K562 (cell line): ENCODE data around the gene PTPMT1. TPM values are rescaled to one million over a fixed set of nuclear protein-coding genes. Genes with fewer than 3 reads are reported as not detected.

ENCODE experiments used
- RBM34 ChIP-seq: fragments of 200-400 bp; formaldehyde crosslinking; IDR thresholded peaks from 2 replicates; pipeline ENCODE4 v1.6.1; 2018; ENCODE audit warnings: low read length, borderline replicate concordance; ENCODE audit not compliant: insufficient read depth
- XRCC4 ChIP-seq: IDR thresholded peaks from one replicate; pipeline ENCODE4 v1.6.1; 2011; ENCODE audit not compliant: insufficient read depth, insufficient read length; ENCODE audit errors: extremely low read depth
- ZNF717 ChIP-seq: fragments of 250-450 bp; sonication (Bioruptor Pico); IDR thresholded peaks from 2 replicates; pipeline ENCODE4 v1.5.0; 2021
- polyA plus RNA-seq, 8 experiments: library from polyadenylated mRNA; depleted of rRNA in 4 of 8; stranded (reverse) in 5 of 8; unstranded in 3 of 8; fragments of >200 nt; fragmentation: Nextera tagmentation in 2 of 8; fragmentation: Illumina TruSeq in 1 of 8; extraction: Ambion mirVana in 2 of 8; extraction: Trizol in 1 of 8; gene quantifications; 2 replicates each; pipeline versions ENCODE4 v1.2.1 to v1.2.3, GENCODE V29; 2011 to 2014; ENCODE audit warnings: inconsistent platforms in 1 of 8, missing spikeins in 1 of 8
- total RNA-seq, 7 experiments: library from RNA; depleted of rRNA in 6 of 7; stranded (reverse); fragments of >200 nt in 6 of 7; fragmentation: Illumina TruSeq in 2 of 7; extraction: Trizol in 2 of 7; gene quantifications; 2 replicates each; pipeline versions ENCODE4 v1.2.1 to v1.2.3, GENCODE V29; 2011 to 2021; ENCODE audit warnings: low replicate concordance in 1 of 7
- TF ChIP-seq, protein P1 (sequence below): fragments of 450-650 bp; IDR thresholded peaks from 2 replicates; pipeline ENCODE4 v1.7.1; 2018; ENCODE audit warnings: mild to moderate bottlenecking, low read depth; ENCODE audit not compliant: partially characterized antibody
- TF ChIP-seq, protein P2 (sequence below): fragments of 250-450 bp; sonication (Bioruptor Pico); IDR thresholded peaks from 2 replicates; pipeline ENCODE4 v1.5.0; 2021

The PTPMT1 gene
- total and polyA plus RNA-seq, 9 of the 15 experiments (the other 6 are each of a cell fraction or from before 2014, with no cell fraction given): 10.4 to 140 (median 67.2) TPM

DNA sequence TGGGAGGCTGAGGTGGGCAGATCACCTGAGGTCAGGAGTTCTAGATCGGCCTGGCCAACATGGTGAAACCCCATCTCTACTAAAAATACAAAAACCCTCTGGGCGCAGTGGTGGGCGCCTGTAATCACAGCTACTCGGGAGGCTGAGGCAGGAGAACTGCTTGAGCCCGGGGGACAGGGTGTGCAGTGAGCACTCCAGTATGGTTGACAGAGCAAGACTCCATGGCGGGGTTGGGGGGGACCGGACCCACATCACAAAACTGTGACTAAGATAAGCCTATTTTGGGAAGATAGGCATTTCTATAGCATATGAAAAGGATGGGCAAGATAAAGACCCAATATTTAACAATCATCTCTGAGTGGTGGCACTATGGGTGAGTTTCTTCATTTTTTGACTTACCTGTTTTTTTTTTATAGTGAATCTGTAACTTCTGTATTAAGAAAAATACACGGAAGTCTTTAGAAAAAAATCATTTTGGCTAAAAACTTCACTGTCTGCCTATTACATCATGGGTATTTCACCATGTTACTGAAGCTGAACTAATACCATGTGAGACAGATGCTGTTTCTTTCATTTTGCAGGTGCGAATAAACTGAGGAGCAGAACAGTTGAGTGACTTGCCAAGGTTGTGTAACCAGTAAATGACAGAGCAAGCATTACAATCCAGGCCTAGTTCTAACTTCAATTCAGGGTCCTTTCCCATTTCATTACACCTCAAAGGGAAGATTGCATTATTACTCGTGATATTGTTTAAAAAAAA, 14.9 kb upstream of the PTPMT1 start (continued):
- TF ChIP-seq ZNF717 (CRISPR knock-in tag) (no peak), RBM34 (no peak), XRCC4 (no peak)
- TF ChIP-seq, protein P1, sequence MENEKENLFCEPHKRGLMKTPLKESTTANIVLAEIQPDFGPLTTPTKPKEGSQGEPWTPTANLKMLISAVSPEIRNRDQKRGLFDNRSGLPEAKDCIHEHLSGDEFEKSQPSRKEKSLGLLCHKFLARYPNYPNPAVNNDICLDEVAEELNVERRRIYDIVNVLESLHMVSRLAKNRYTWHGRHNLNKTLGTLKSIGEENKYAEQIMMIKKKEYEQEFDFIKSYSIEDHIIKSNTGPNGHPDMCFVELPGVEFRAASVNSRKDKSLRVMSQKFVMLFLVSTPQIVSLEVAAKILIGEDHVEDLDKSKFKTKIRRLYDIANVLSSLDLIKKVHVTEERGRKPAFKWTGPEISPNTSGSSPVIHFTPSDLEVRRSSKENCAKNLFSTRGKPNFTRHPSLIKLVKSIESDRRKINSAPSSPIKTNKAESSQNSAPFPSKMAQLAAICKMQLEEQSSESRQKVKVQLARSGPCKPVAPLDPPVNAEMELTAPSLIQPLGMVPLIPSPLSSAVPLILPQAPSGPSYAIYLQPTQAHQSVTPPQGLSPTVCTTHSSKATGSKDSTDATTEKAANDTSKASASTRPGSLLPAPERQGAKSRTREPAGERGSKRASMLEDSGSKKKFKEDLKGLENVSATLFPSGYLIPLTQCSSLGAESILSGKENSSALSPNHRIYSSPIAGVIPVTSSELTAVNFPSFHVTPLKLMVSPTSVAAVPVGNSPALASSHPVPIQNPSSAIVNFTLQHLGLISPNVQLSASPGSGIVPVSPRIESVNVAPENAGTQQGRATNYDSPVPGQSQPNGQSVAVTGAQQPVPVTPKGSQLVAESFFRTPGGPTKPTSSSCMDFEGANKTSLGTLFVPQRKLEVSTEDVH: no peak
- TF ChIP-seq, protein P2, sequence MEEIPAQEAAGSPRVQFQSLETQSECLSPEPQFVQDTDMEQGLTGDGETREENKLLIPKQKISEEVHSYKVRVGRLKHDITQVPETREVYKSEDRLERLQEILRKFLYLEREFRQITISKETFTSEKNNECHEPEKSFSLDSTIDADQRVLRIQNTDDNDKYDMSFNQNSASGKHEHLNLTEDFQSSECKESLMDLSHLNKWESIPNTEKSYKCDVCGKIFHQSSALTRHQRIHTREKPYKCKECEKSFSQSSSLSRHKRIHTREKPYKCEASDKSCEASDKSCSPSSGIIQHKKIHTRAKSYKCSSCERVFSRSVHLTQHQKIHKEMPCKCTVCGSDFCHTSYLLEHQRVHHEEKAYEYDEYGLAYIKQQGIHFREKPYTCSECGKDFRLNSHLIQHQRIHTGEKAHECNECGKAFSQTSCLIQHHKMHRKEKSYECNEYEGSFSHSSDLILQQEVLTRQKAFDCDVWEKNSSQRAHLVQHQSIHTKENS (CRISPR knock-in tag): no peak
- TF ChIP-seq, all 486 proteins: peak for 2
